Kidney glomerular epithelial cell (primary cell): Measurements from ENCODE around the gene BBS10.
"Not testable (repeated sequence)": the region's sequence is repeated elsewhere in the genome, so short reads cannot be mapped to it uniquely, and the experiment has no call there.

ENCODE experiments used
- DNase-seq: peaks from one replicate; lab custom pipeline; 2025; lab: John Stamatoyannopoulos, UW

Gene BBS10

GRCh38 chr12:76348079-76348901 lies at the start of gene BBS10:
Gene BBS10, minus strand, starts transcription at chr12:76348415. Its CDS starts 57 bp downstream, at chr12:76348358.
- DNase-seq, result peak; percentile 77

GRCh38 chr12:76391461-76391860 lies 43.2 kb upstream of the BBS10 start:
- DNase-seq, result no peak

GRCh38 chr12:76387614-76388013 lies 39.4 kb upstream of the BBS10 start:
- DNase-seq, result no peak

- no peak for DNase-seq
These were observed 36.3 kb upstream of the BBS10 start for GRCh38 chr12:76384560-76384959.

GRCh38 chr12:76383988-76384387 lies 35.8 kb upstream of the BBS10 start:
- DNase-seq, result no peak

GRCh38 chr12:76379261-76379660 lies 31.0 kb upstream of the BBS10 start:
- no peak for DNase-seq

GRCh38 chr12:76376876-76377275 lies 28.7 kb upstream of the BBS10 start:
- DNase-seq, result not testable (repeated sequence)

- DNase-seq, result peak; percentile 10
These were observed 27.7 kb upstream of the BBS10 start for GRCh38 chr12:76375939-76376338.

GRCh38 chr12:76375470-76375869 lies 27.3 kb upstream of the BBS10 start:
- peak; percentile 14 for DNase-seq

GRCh38 chr12:76374386-76375020 lies 26.3 kb upstream of the BBS10 start:
- peak; percentile 52 for DNase-seq

- no peak for DNase-seq
These were observed 20.0 kb upstream of the BBS10 start for GRCh38 chr12:76368230-76368629.

- DNase-seq, result no peak
These were observed 17.9 kb upstream of the BBS10 start for GRCh38 chr12:76366163-76366562.

- not testable (repeated sequence) for DNase-seq
These were observed 15.9 kb upstream of the BBS10 start for GRCh38 chr12:76364131-76364530.

GRCh38 chr12:76360316-76360715 lies 12.1 kb upstream of the BBS10 start:
- no peak for DNase-seq

- no peak for DNase-seq
These were observed 7.9 kb upstream of the BBS10 start for GRCh38 chr12:76356071-76356470.

- peak; percentile 74 for DNase-seq
These were observed 1.3 kb downstream of the BBS10 start for GRCh38 chr12:76346798-76347420.

GRCh38 chr12:76346236-76346635 lies 2.0 kb downstream of the BBS10 start:
- DNase-seq, result no peak

GRCh38 chr12:76345569-76345968 lies 2.6 kb downstream of the BBS10 start:
- DNase-seq, result no peak

- peak; percentile 11 for DNase-seq
These were observed 6.7 kb downstream of the BBS10 start for GRCh38 chr12:76341436-76342030.

- DNase-seq, result no peak
These were observed 7.4 kb downstream of the BBS10 start for GRCh38 chr12:76340680-76341435.

GRCh38 chr12:76337583-76337982 lies 10.6 kb downstream of the BBS10 start:
- DNase-seq, result peak; percentile 5

GRCh38 chr12:76332606-76333005 lies 15.6 kb downstream of the BBS10 start:
- no peak for DNase-seq
